ENCODE data around the gene CENPF. TPM values are rescaled to one million over a fixed set of nuclear protein-coding genes. Genes with fewer than 3 reads are reported as not detected.

CENPF gene
- total RNA-seq, 3 donors from 2014 or later: 1.3 to 4.0 (median 1.9) TPM

DNA sequence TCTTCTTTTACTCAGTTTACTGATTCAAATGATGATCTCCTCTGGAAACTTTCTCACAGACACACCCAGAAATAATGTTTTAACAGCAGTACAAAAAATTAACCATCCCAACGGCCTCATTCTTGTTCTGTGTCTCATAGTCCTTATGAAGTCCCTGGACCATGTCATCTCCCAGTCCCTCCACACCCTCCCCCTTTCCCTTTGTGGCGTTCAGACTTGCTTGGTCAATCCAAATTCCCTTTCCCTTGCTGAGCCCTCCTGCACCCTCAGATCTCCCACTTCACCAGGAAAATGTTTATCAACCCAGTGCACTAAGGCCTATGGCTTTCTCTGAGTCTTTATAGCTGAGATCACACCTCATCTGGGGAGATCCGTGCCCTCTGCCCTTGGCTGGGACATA is 85.9 kb downstream of the CENPF start:
- intact Hi-C loops (cut with DNase I; ENCODE audit: low total_unique reads): no loop called here
- Histone ChIP-seq H3K4me1 (no peaks in the 10 kb centered on the region), H3K4me3 (no peak overlapping the region), H3K36me3 (no peaks in the 10 kb centered on the region), H3K9me3 (no peaks in the 10 kb centered on the region), H3K27ac (no peak overlapping the region), H3K27me3 (no peaks in the 10 kb centered on the region)
- TF ChIP-seq POLR2A (IDR thresholded peaks at IDR 0.05) (no peak), POLR2AphosphoS5 (IDR thresholded peaks at IDR 0.05) (no peak), CTCF (IDR thresholded peaks at IDR 0.05) (no peak)
- DNase-seq (ENCODE audit: low spot score in 2 of 2): no peak

GRCh38 chr1:214694769-214695168 is 91.8 kb downstream of the CENPF start:
- H3K9me3 ChIP-seq: peaks cover 0 to 5% of the 10 kb centered on the region in 2 donors
- no peaks in the 10 kb centered on the region for H3K27me3 ChIP-seq
- H3K4me3 ChIP-seq: no peak overlapping the region
- no peak for DNase-seq (ENCODE audit: low spot score in 2 of 2)
- H3K4me1 ChIP-seq: no peaks in the 10 kb centered on the region
- intact Hi-C loops (cut with DNase I; ENCODE audit: low total_unique reads): no loop called here
- no peaks in the 10 kb centered on the region for H3K36me3 ChIP-seq
- no peak overlapping the region for H3K27ac ChIP-seq
- no peak for TF ChIP-seq CTCF (IDR thresholded peaks at IDR 0.05)
- no peak for TF ChIP-seq POLR2AphosphoS5 (IDR thresholded peaks at IDR 0.05)
- no peak for TF ChIP-seq POLR2A (IDR thresholded peaks at IDR 0.05)

DNA sequence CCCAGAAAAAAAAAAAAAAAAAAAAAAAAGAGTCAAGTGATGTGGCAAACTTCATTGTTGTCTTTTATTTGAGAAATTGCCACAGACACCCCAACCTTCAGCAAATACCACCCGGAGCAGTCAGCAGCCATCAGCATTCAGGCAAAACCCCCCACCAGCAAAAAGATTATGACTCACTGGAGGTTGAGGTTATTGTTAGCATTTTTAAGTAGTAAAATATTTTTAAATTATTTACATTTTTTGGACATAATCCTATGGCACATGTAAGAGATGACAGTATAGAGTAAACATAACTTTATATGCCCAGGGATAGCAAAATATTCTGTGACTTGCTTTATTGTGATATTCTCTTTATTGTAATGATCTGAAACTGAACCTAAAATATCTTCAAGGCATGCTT is 95.6 kb downstream of the CENPF start:
- Histone ChIP-seq H3K36me3 (no peaks in the 10 kb centered on the region), H3K4me1 (no peaks in the 10 kb centered on the region), H3K9me3 (peaks cover 0 to 5% of the 10 kb centered on the region in 2 donors), H3K4me3 (no peak overlapping the region), H3K27me3 (no peaks in the 10 kb centered on the region), H3K27ac (no peak overlapping the region)
- DNase-seq (ENCODE audit: low spot score in 2 of 2): no peak
- TF ChIP-seq POLR2AphosphoS5 (IDR thresholded peaks at IDR 0.05): no peak
- no peak for TF ChIP-seq CTCF (IDR thresholded peaks at IDR 0.05)
- TF ChIP-seq POLR2A (IDR thresholded peaks at IDR 0.05): no peak
- intact Hi-C loops (cut with DNase I; ENCODE audit: low total_unique reads): no loop called here

DNA sequence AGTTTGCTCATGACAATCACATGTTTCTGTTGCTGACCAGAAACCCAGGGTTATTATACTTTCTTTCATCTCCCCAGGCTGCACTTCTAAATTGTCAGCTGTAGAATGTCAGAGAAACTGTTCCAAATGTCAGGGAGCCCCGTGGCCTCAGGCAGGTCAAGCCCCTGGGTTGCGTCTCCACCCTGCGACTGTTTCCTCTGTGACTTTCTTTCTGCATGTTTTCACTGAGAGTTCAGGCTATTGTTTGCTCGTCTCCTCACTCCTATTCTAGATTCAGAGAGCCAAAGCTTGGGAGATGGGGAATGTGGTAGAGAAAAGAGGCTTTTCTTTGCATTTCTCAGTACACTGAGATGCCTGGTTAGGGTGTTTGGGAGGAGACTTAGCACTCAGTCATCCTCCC is 97.4 kb downstream of the CENPF start:
- intact Hi-C loops (cut with DNase I; ENCODE audit: low total_unique reads): no loop called here
- no peak for DNase-seq (ENCODE audit: low spot score in 2 of 2)
- no peak overlapping the region for H3K4me3 ChIP-seq
- H3K9me3 ChIP-seq: peaks cover 4 to 16% of the 10 kb centered on the region in 2 donors
- TF ChIP-seq POLR2A (IDR thresholded peaks at IDR 0.05): no peak
- no peak for TF ChIP-seq CTCF (IDR thresholded peaks at IDR 0.05)
- no peak for TF ChIP-seq POLR2AphosphoS5 (IDR thresholded peaks at IDR 0.05)
- H3K27me3 ChIP-seq: no peaks in the 10 kb centered on the region
- H3K27ac ChIP-seq: no peak overlapping the region
- H3K4me1 ChIP-seq: no peaks in the 10 kb centered on the region
- no peaks in the 10 kb centered on the region for H3K36me3 ChIP-seq

GRCh38 chr1:214702556-214702955 is 99.6 kb downstream of the CENPF start:
- Histone ChIP-seq H3K4me3 (no peak overlapping the region), H3K27me3 (no peaks in the 10 kb centered on the region), H3K4me1 (no peaks in the 10 kb centered on the region), H3K9me3 (peaks cover 4 to 11% of the 10 kb centered on the region in 2 donors), H3K36me3 (no peaks in the 10 kb centered on the region), H3K27ac (no peak overlapping the region)
- DNase-seq (ENCODE audit: low spot score in 2 of 2): no peak
- no peak for TF ChIP-seq POLR2AphosphoS5 (IDR thresholded peaks at IDR 0.05)
- TF ChIP-seq CTCF (IDR thresholded peaks at IDR 0.05): no peak
- TF ChIP-seq POLR2A (IDR thresholded peaks at IDR 0.05): no peak
- intact Hi-C loops (cut with DNase I; ENCODE audit: low total_unique reads): no loop called here
